ENCODE data around the gene PARP6.
A peak's percentile ranks its signal among the peaks of the same experiment; 100 is the strongest.

PARP6 gene

GRCh38 chr15:72198356-72199204 lies 73.8 kb downstream of the PARP6 start:
- peak; percentile 73 for DNase-seq

- no peak for DNase-seq
These were observed 74.6 kb downstream of the PARP6 start, which contains the start of gene GRAMD2A for GRCh38 chr15:72197460-72198355. Gene GRAMD2A, minus strand, starts transcription at chr15:72197787.

GRCh38 chr15:72197041-72197459 lies 75.3 kb downstream of the PARP6 start:
- DNase-seq: no peak

- DNase-seq: no peak
These were observed 75.8 kb downstream of the PARP6 start for GRCh38 chr15:72196409-72197040.

- DNase-seq: no peak
These were observed 77.2 kb downstream of the PARP6 start for GRCh38 chr15:72195101-72195511.

- DNase-seq: no peak
These were observed 78.4 kb downstream of the PARP6 start for GRCh38 chr15:72193836-72194396.

GRCh38 chr15:72192416-72192815 lies 79.9 kb downstream of the PARP6 start:
- no peak for DNase-seq

Data from COR-L47 (cell line).